Measurements from ENCODE around the gene MZB1.

The MZB1 gene

GRCh38 chr5:139371482-139372435, 18.0 kb downstream of the MZB1 start:
- H3K27ac ChIP-seq: no peak overlapping the region

GRCh38 chr5:139369181-139369580, 20.5 kb downstream of the MZB1 start:
- DNase-seq (ENCODE audit: low spot score): no peak
- Histone ChIP-seq H3K27ac (no peak overlapping the region), H3K4me3 (no peak overlapping the region)
- TF ChIP-seq CTCF (IDR thresholded peaks at IDR 0.05): no peak

More at GRCh38 chr5:139371482-139372435, 18.0 kb downstream of the MZB1 start:
- H3K4me3 ChIP-seq: no peak overlapping the region
- DNase-seq (ENCODE audit: low spot score): no peak
- TF ChIP-seq CTCF (IDR thresholded peaks at IDR 0.05): no peak

GRCh38 chr5:139368613-139369012, 21.1 kb downstream of the MZB1 start:
- DNase-seq (ENCODE audit: low spot score): no peak
- TF ChIP-seq CTCF (IDR thresholded peaks at IDR 0.05): no peak
- H3K4me3 ChIP-seq: no peak overlapping the region
- no peak overlapping the region for H3K27ac ChIP-seq

GRCh38 chr5:139364466-139364865, 25.2 kb downstream of the MZB1 start:
- Histone ChIP-seq H3K27ac (no peak overlapping the region), H3K4me3 (no peak overlapping the region)
- TF ChIP-seq CTCF (IDR thresholded peaks at IDR 0.05): no peak
- DNase-seq (ENCODE audit: low spot score): no peak

- Histone ChIP-seq H3K4me3 (no peak overlapping the region), H3K27ac (no peak overlapping the region)
- no peak for DNase-seq (ENCODE audit: low spot score)
- TF ChIP-seq CTCF (IDR thresholded peaks at IDR 0.05): no peak
These were observed 25.8 kb downstream of the MZB1 start for GRCh38 chr5:139363937-139364336.

- Histone ChIP-seq H3K27ac (no peak overlapping the region), H3K4me3 (no peak overlapping the region)
- DNase-seq (ENCODE audit: low spot score): no peak
- no peak for TF ChIP-seq CTCF (IDR thresholded peaks at IDR 0.05)
These were observed 27.8 kb downstream of the MZB1 start for GRCh38 chr5:139361835-139362429.

All from coronary artery (tissue), 2 donors.